CD4-positive, alpha-beta T cell treated with Interleukin-10 for 1 hour (primary cell): ENCODE results near the gene TBXA2R.
"Not testable (repeated sequence)": the region's sequence is repeated elsewhere in the genome, so short reads cannot be mapped to it uniquely, and the experiment has no call there.

Experiments used
- DNase-seq: peaks from one replicate; pipeline ENCODE4 v3.0.0-alpha.2; 2020

The TBXA2R gene

DNA sequence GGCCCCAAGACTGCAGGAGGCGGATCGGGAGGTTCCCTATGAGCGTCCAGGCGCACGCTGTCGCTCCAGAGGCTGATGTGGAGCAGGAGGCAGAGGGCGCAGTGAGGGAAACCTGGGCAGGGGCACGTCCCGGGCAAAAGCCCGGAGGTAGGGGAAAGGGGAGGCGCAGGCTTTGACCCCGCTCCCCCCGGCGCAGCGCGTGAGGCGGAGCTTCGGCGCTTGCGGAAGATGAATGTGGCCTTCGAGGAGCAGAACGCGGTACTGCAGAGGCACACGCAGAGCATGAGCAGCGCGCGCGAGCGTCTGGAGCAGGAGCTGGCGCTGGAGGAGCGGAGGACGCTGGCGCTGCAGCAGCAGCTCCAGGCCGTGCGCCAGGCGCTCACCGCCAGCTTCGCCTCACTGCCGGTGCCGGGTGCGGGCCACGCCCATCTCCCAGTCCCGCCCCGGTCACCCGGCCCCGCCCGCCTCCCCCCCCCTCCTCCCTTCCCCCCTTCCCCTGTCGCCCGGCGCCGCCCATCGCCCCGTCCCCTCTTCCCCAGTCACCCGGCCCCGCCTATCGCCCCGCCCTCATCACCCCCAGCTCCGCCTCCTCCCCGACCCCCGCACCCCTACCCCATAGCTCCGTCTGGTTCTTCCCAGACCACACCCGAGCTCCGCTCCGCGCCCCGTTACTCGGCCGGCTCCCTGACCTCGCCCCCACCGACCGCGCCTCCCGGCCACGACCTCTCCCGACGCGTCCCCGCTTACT lies 29.8 kb downstream of the TBXA2R start:
- DNase-seq, result no peak

DNA sequence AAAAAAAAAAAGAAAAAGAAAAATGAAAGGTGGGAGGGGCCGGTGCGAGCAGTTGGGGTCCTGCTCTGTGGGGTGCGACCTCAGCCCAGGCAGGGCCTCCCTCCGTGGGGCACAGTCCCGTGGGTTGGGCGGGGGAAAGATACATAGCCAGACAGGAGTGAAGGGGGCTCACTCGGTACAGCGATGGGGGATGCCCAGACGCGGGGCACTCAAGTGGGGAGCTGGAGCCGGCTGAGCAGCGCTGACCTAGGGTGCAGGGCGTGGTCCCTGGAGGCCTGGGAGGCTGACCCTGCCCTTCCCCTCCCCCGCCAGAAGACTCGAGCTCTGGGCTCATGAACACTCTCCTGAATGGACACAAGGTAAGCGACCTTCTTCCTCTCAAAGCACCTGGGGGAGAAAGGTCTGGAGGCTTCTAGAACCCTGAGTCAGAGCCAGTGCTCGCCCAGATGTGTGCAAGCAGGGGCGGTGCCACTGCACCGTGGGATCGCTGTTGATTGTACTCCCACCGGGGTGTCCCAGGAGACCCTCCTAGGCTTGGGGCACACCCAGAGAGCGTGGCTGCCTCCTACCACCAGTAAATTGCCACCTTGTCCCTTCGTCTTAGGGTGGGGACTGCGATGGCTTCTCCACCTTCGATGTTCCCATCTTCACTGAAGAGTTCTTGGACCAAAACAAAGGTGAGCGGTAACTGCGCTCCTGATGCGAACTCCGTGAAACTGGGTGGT lies 30.6 kb downstream of the TBXA2R start:
- no peak for DNase-seq

DNA sequence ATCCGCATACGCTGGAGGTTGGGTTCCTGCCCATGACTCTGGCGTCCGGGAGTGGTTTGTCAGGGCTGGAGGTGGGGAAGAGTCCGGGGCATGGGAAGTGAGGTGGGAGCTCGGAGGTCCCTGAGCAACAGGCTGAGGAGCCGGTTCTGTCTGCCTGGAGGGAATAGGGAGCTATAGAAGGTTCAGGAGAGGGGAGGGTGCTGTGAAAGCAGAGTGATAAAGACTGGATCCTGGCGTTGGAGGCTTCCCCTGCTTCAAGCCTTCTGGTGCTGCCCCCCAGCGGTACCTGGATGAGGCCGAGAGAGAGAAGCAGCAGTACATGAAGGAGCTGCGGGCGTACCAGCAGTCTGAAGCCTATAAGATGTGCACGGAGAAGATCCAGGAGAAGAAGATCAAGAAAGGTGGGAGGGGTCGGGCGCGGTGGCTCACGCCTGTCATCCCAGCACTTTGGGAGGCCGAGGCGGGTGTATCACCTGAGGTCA lies 31.4 kb downstream of the TBXA2R start:
- peak; percentile 31 for DNase-seq

DNA sequence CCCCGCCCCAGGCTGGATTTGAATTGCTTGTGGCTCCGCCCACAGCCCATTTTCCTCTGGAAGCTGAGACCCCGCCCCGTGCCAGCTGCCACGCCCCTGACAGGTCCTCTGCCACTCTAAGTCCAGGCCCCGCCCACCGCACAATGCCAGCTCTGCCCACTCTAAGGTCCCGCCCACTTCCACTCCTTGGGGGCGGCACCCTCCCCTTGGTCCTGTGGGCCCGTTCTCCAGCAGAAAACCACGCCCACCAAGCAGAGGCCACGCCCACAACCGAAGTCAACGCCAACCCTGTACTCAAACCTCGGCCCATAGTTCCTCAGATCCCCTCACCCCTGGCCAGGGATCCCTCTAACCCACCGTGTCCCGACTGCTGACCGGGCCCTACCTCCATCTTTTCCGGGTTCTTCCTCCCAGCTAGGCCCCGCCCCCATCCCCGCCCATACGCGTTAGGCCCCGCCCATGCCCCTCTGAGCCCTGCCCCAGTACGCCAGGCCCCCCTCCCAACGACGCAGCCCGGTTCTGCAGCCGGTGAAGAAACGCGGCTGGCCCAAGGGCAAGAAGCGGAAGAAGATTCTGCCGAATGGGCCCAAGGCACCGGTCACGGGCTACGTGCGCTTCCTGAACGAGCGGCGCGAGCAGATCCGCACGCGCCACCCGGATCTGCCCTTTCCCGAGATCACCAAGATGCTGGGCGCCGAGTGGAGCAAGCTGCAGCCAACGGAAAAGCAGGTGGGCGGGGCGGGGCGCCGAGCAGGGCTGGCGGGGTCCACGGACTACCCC lies 32.6 kb downstream of the TBXA2R start:
- DNase-seq, result peak; percentile 88

DNA sequence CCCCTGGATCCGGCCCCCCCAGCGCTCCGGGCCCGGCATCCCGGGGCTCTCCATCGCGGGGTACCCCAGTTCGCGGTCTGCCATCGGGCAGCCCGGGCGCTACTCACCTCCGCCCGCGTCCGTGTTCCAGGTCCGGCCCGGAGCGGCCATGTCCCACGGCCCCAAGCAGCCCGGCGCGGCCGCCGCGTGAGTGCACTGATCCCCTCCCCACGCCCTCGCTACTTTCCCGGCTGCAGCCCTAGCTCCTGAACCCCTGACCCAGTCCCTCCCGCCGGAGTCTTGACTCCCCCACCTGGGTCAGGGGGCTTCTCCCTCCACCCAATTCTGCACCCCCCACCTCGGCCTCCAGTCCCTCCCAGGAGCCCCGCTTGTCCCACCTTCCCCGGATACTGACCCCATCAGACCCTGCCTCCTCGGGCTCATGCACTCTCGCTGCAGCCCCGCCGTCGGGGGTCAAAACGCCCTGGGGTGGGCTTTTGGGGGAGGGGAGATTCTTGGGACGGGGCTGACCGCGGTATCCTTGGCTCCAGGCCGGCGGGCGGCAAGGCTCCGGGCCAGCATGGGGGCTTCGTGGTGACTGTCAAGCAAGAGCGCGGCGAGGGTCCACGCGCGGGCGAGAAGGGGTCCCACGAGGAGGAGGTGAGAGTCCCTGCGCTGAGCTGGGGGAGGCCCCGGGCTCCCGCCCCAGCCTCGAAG lies 33.4 kb downstream of the TBXA2R start:
- DNase-seq, result no peak

DNA sequence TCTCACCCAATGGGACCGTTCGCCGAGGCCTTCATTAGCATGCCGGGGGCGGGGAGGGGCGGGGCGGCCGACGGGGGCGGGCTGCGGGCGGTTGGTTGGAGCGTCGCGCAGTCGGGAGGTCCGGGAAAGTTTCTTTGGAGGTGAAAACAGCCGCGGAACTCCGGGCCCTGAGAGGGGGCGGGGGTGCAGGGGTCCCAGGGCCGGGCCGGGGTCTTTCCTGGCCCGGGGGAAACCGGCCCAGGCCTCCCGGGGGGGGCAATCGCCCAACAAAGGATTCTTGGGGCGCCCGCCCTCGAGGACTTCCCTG lies 33.9 kb downstream of the TBXA2R start, which contains the start of gene HMG20B:
Gene HMG20B, plus strand, starts transcription at position 90 of the 307 bp plus-strand sequence. CDS start 366 bp downstream, outside the sequence.
- DNase-seq, result no peak

DNA sequence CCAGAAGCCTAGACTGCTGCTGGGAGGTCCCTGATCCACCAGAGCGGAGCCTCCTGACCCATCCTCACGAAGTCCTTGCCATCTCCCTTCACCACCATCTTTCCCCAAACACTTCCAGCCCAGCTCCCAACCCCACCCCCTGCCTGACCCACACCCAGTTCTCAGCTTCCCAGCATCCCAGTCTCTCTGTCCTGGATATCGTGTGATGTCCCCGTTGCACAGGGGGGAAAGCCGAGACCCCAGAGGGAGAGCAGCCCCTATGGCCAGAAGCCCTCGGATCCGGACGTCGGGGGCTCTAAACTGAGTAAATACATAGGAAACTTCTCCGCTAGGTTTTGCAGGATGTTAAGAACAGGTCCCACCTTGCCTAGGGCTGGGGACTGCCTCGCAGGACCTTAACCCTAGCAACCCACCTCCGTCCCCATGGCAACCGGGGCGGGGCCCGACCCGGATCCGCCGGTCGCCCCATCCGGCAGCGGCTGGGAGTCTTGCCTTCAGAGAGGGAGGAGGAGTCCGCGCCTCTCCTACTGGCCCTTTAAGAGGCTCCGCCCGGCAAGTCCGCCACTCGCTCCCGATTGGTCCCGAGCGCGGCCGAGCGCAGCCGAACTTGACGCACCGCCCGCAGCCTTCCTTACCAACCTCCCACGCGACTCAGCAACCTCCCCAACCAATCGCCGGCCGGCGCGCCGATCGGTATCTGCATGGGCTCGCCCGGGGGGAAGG lies 34.4 kb downstream of the TBXA2R start:
- DNase-seq, result peak; percentile 99

DNA sequence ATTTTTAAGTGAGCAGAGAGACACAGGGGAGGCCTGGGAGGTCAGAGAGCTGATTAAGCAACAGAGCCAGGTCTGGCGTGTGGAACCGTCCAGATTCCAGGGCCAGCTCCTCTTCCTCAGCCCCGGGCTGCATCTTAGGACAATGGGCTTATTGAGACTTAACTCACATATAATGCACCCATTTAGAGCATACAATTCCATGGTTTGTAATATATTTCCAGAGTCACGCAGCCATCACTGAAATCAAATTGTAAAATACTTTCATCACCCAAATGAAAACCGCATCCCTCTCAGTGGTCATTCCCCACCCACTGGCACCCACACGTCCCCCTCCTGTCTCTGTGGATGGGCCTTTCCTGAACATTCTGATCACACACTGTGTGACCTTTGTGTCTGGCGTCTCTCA lies 36.1 kb downstream of the TBXA2R start:
- DNase-seq, result no peak

DNA sequence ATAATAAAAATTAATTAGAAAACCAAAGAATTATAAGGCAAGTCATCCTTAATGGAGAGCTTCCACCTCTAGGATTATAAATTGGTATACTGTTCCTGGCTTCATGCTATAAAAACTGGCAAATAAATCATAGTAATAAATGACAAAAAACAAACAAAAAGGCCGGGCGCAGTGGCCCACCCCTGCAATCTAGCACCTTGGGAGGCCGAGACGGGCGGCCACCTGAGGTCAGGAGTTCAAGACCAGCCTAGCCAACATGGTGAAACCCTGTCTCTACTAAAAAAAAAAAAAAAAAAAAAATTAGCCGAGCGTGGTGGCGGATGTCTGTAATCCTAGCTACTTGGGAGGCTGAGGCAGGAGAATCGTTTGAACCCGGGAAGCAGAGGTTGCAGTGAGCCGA lies 36.6 kb downstream of the TBXA2R start:
- not testable (repeated sequence) for DNase-seq

DNA sequence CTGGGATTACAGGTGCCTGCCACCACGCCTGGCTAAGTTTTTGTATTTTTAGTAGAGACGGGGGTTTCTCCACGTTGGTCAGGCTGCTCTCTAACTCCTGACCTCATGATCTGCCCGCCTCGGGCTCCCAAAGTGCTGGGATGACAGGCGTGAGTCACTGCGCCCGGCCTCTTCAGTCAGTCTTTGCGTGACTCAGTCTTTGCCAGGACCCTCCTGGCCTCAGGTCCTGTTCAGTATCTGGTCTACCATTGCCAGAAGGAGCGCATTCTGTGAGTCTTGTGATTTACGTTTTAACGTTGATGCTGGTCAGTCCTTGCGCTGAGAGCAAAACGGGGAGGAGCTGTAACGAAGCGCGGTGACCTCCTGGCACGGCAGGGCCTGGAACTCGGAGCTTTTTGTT lies 41.5 kb downstream of the TBXA2R start:
- no peak for DNase-seq

DNA sequence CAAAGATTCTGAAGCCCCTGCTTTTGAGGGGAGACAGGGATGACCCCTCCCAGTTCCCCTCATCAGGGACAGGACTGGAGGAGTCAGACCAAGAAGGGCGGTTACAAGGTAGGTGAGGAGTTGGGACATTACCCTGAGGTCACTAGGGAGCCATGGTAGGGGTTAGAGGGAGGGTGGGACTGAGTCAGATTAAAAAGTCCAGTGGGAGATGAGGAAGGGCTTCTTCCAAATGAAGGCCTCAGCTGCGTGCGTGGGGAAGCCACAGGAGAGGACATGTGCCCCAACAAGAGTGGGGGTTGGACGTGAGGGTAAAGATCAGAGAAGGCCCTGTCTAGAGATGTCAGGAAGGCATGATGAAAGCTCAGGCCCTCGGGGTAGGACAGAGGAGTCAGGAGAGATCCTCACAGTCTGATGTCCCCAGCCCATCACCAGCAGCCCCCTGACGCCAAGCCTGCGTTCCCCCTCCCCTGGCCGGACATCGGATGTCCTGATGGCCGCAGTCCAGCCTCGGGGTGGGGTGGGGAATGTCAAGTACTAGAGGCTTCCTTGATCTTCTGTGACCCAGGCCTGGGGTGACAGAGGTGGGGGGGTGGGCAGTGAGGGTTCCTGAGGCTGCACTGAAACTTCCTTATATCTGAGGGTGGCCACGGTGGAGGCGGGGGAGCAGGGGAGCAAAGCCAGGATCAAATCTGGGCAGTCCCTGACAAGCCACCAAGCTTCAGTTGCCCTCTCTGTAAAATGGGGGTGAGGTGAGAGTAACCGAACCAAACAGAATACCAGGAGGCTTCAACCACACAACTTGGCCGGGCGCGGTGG lies 42.8 kb downstream of the TBXA2R start:
- no peak for DNase-seq

DNA sequence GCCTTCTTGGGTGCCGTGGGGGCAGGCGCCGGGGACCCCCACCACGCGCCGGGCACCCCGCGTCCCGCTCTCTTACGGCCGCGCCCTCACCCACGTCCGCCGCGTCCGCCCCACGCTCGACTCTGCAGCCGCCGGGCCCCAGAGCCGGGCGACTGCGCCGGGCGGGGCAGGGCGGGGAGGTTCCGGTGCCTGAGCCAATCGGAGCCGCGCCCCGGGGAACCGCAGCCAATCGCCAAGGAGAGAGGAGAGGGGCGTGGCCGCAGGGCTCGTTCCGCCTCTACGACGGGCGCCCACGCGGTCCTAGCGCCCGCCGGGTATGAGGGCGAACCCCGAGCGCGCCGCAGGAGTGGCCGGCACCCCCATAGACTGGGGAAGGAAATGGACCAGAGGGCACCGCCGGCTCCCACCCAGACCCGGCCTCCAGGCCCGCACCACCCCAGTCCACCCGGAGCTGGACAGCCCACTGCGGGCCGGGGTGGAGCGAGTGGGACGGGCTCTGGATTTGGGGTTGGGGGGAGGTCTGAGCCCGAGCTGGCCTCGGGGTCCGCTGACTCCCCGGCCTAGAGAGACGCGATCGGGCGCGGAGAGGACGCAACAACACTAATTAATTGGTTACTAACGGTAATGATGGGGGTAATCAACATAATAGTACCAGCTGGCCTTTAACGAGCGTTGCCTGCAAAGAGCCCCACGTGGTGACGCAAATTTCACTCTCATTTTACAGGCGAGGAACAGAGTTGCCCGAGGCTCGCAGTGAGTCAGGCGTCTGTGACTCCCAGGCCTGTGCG lies 49.0 kb downstream of the TBXA2R start, which contains the start of gene MFSD12:
Gene MFSD12, minus strand, starts transcription at position 126 of the 788 bp plus-strand sequence. CDS start 183 bp downstream, outside the sequence.
- DNase-seq, result peak; percentile 95

DNA sequence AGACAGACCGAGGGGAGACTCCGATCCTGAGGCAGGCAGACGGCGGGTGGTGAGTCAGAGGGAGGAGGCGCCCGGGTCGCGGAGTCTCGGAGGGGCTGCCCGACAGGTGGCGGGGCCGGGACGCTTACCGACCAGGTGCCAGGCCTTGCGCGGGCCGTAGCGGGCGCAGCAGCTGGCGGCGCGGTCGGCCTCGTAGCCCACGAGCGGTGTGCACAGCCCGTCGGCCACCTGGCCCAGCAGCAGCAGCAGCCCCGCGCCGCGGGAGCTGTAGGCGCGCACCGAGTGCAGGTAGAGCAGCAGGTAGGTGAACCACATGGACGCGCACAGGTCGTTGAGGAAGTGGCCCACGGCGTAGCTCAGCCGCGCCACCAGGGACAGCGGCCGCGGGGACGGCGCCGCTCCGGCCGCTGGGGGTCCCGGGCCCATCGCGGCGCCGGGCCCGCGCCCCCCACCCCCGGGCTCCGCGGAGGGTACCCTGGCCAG lies 49.7 kb downstream of the TBXA2R start:
- DNase-seq, result peak; percentile 55

DNA sequence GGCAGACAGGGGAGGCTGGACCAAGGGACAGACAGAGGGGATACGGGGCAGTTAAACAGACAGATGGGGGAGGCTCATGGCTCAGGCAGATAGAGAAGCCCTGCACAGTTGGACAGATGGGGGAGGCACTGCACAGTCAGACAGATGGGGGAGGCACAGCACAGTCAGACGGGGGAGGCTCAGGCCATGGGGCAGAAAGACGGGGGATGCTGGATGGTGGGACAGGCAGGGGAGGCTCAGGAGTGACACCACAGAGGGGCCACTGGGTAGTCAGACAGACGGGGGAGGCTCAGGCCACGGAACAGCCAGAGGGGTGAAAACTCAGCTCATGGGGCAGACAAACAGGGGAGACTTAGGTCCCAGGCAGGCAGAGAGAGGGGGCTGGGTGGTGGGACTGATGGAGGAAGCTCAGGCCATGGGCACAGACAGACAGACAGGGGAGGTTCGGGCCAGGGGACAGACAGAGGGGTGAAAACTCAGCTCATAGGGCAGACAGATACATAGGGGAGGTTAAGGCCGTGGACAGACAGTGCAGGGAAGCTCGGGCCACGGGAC lies 50.2 kb downstream of the TBXA2R start:
- no peak for DNase-seq

DNA sequence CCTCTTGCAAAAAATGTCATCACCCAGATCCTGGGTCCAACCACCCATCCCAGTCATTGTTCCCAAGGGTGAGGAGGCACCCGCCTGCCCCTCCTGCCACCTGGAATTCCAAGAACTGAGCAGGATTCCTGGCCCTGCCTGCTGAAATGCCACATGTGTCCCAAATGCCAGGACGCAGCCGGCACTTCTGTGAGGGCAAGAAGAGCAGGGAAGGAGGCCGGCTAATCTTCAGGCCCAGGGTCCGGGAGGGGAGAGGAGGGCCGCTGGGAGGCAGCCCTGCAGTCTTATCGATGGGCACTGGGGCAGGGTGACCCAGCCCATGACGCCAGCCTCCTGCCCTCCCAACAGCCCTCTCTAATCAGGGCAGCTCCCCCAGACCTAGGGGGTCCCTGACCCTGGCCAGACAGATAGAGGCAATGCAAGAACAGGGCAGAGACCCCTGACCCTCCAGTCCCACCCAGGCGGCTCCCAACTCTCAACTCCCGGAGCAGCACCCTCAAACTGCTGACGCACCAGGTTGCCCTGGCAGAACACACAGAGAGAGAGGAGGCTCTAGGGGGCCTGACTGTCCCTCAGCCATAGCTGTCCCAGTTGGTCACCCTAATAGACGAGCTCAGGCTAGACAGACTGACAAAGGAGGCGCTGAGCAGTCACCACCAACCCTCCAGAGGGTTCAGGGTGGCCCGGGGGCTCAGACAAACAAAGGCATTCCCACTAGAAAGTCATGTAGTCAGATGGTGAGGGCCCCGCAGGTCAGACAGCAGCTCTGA lies 50.8 kb downstream of the TBXA2R start:
- DNase-seq, result no peak

DNA sequence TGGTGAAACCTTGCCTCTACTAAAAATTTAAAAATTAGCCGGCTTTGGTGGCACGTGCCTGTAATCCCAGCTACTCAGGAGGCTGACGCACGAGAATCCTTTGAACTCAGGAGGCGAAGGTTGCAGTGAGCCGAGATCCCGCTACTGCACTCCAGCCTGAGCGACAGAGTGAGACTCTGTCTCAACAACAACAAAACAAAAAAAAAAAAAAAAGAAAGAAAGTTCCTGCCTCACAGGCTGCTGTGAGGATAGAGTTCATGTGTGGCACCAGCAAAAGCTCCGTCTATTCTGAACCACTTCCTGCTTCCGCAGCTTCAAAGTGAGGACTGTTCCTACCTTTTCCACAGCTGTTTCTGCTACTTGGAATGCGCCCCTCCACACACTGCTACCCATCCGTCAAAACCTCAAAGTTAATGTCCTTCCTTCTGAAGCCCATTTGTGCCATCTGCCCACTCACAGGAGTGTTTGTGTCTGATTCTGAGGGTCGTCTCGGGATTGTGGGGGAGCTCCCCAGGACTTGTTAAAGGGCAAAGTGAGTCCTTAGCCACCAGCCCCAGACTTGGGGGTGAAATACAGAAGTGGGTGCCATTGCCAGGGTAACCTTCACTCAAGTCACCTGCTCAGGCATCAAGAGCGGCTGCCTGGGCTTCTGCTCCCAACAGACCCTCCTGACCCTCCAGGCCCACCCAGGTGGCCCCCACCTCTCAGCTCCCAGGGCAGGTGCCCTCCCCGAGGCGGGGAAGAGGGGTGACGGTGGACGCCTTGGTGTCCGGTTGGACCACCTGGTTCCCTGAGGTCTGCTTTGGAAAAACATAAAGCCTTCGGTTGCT lies 52.2 kb downstream of the TBXA2R start:
- peak; percentile 66 for DNase-seq

DNA sequence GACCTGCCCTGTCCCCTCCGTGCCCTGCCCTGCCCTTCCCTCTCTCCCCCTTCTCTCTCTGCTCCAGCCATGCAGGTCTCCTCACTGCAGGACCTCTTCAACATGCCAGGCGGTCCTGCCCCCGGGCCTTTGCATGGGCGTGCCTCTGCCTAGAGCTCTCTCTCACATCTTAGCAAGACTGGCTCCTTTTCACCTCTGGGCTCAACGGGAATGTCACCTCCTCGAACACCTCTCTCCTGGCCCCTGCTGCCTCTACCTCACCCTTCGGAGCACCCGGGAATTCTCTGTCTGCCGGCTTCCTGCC lies 54.9 kb downstream of the TBXA2R start:
- DNase-seq, result no peak
